HG03442 (cell line): ENCODE data around the gene PTPRG.

ENCODE experiments used
- ATAC-seq: cut with Tn5 transposase; IDR thresholded peaks from one replicate; pipeline ENCODE4 v1.9.1; 2021; ENCODE audit warnings: mild to moderate bottlenecking, moderate library complexity; ENCODE audit not compliant: unreplicated experiment

Gene PTPRG

DNA sequence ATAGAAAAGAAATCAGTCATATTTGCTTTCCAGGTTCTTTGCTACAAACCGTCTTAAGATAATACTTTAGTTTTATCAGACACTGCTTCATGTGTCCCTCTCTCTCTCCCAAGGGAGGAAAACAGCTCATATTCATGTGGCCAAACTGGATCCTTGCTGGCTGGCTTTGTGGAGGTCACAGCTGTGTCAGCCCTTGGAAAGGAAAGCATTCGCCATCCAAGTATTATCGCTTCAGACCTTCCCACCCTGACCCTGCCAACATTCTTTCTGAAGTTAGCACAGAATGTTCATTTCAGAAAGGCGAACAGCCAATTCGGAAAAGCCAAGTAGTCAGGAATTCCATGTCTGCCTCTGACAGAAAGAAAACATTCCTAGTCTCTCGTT, 598.3 kb downstream of the PTPRG start:
- ATAC-seq = no peak

- no peak for ATAC-seq
These were observed 600.0 kb downstream of the PTPRG start for GRCh38 chr3:62161371-62161770.

DNA sequence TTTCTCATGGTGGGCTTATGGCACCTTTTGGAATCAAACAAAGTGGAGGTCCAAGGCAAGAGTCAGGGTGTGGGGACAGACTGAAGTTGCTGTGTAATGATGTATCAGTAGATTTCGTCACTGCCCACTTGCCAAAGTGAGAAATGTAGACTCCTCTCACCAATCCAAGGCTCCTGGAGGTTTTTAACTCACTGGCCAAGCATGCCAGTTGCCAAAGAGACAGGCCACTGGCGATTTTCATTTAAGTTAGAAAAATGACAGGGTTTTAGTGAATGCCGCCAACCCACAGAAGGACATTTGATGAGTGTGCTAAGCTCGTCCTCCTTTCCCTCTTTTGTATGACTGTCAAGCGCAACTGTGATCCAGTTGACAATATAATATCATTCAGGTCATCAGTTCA, 602.8 kb downstream of the PTPRG start:
- ATAC-seq = no peak

GRCh38 chr3:62164746-62165145, 603.4 kb downstream of the PTPRG start:
- no peak for ATAC-seq

DNA sequence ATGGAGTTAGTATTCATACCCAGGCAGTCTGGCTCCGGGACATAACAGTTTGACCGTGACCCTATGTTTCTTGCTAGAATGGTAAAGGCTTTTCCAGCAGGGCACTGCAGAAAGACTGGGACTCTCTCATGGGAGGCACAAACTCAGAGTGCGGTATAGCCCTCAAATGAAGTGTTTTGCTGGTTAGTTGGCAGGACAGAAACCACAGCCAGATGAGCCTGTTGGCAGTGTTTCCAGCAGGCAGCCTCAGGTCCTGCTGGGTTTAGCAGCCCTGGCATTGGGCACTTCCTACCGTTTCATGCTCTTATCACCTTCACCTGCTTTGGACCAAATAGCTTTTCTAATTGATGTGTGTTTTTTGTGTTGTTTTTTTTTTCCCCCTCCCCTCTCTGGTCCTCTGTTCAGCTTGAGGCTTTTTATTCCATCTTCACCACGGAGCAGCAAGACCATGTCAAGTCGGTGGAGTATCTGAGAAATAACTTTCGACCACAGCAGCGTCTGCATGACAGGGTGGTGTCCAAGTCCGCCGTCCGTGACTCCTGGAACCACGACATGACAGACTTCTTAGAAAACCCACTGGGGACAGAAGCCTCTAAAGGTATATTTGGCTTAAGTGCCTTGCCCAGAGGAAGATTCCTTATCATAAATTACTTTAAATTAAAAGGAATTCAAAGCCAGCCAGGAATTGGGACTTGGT, 606.3 kb downstream of the PTPRG start:
- ATAC-seq = no peak

GRCh38 chr3:62168356-62168755, 607.0 kb downstream of the PTPRG start:
- no peak for ATAC-seq

- no peak for ATAC-seq
These were observed 608.7 kb downstream of the PTPRG start for GRCh38 chr3:62169906-62170660.

- ATAC-seq = no peak
These were observed 610.4 kb downstream of the PTPRG start for GRCh38 chr3:62171789-62172188.

- ATAC-seq = no peak
These were observed 610.8 kb downstream of the PTPRG start for GRCh38 chr3:62172199-62172598.

DNA sequence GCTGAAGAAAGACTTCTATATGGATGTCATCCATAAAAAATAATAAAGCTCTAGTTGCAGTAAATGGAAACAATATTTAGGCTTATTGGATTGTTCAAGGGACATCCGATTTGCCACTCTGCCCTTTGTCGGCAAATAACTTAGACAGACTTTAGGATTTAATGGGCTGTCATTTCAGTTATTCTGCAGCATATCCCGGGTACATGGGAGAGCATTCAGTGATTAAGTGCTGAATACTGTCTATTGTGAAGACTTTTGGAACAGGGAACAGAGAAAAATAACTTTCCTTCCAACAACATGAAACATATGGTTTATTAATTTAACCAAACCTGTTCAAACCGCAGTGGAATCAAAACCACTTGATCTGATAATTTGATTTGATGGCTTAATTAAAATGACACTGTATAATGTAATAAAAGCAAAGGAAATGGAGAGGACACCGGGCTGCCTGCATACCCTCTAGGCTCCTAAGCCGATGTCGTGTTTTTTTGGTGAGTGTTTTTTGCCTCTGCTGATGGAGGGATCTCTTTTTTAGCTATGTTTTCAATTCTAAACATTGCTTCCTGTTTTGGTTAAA, 612.7 kb downstream of the PTPRG start:
- ATAC-seq = no peak

GRCh38 chr3:62175161-62175560, 613.8 kb downstream of the PTPRG start:
- ATAC-seq = no peak

GRCh38 chr3:62178032-62178431, 616.7 kb downstream of the PTPRG start:
- ATAC-seq = no peak

DNA sequence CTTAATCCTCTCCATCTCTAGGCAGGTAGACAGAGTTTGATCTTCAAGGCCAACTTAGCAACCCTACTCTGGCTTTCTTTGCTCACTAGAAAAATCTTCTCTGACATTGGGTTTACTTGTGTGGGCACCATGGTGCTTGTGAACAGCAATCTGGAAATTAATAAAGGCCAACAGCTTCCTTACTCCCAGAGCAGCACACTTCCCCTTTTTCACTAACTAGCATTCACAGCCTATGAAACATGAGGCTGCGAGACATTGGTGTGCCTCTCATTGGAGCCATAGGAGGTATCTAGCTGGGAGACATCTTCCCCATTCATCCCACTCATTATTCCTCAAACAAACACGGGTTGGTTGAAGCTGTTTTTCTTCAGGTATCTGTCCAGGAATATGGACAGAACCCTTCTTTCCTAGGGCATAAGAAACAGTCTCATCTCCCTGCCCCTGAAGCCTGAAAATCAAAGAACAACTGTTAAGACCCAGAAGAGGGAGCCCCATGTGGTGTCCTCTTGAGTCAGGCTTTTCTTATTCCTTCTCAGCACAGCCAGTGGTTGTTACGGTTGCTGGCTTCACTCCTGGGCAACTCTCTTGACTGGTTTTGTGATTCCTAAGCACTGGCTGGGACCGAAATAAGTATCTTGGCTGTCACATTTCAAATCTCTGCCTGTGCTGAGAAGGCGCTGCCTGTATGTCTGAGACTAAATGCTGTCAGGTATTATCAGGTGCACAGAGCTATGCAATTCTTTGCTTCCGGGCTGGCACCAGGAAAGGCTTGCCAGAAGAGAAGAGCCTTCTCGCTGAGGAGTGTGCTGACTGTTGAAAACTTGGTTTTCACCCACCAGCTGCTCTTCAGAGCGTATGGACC, 617.6 kb downstream of the PTPRG start:
- ATAC-seq = no peak

GRCh38 chr3:62180514-62180913, 619.1 kb downstream of the PTPRG start:
- ATAC-seq = no peak

- ATAC-seq = no peak
These were observed 621.7 kb downstream of the PTPRG start for GRCh38 chr3:62183087-62183486.

GRCh38 chr3:62183969-62184368, 622.6 kb downstream of the PTPRG start:
- ATAC-seq = no peak

GRCh38 chr3:62184559-62184958, 623.2 kb downstream of the PTPRG start:
- ATAC-seq = no peak

GRCh38 chr3:62187022-62187431, 625.7 kb downstream of the PTPRG start:
- no peak for ATAC-seq

- ATAC-seq = peak; percentile 86
These were observed 627.5 kb downstream of the PTPRG start for GRCh38 chr3:62188681-62189375.

GRCh38 chr3:62189376-62189698, 628.0 kb downstream of the PTPRG start:
- no peak for ATAC-seq

GRCh38 chr3:62192891-62193290, 631.5 kb downstream of the PTPRG start:
- no peak for ATAC-seq
